NCI-H1694 treated with DMSO at 0.1 percent for 48 hours (cell line): ENCODE measurements around the gene THSD7A.

ENCODE experiments used
- DNase-seq: peaks from one replicate; lab custom pipeline; 2025; lab: John Stamatoyannopoulos, UW

THSD7A gene

GRCh38 chr7:11749629-11750028 is 82.4 kb downstream of the THSD7A start:
- DNase-seq, result no peak

GRCh38 chr7:11748884-11749283 is 83.1 kb downstream of the THSD7A start:
- DNase-seq, result no peak

GRCh38 chr7:11747715-11748485 is 84.1 kb downstream of the THSD7A start:
- DNase-seq, result no peak

GRCh38 chr7:11746591-11746990 is 85.4 kb downstream of the THSD7A start:
- DNase-seq, result no peak

GRCh38 chr7:11743548-11743947 is 88.5 kb downstream of the THSD7A start:
- DNase-seq, result no peak

- no peak for DNase-seq
These were observed 89.0 kb downstream of the THSD7A start for GRCh38 chr7:11743016-11743415.

GRCh38 chr7:11742496-11742895 is 89.5 kb downstream of the THSD7A start:
- no peak for DNase-seq

GRCh38 chr7:11737723-11738122 is 94.3 kb downstream of the THSD7A start:
- DNase-seq, result no peak

- DNase-seq, result no peak
These were observed 99.8 kb downstream of the THSD7A start for GRCh38 chr7:11732207-11732606.

- no peak for DNase-seq
These were observed 101.3 kb downstream of the THSD7A start for GRCh38 chr7:11730725-11731124.

- DNase-seq, result no peak
These were observed 104.1 kb downstream of the THSD7A start for GRCh38 chr7:11727864-11728263.

- DNase-seq, result peak; percentile 30
These were observed 105.2 kb downstream of the THSD7A start for GRCh38 chr7:11726794-11727155.

- peak; percentile 3 for DNase-seq
These were observed 105.8 kb downstream of the THSD7A start for GRCh38 chr7:11726001-11726793.

- peak; percentile 25 for DNase-seq
These were observed 115.8 kb downstream of the THSD7A start for GRCh38 chr7:11716185-11716584.

GRCh38 chr7:11714676-11715075 is 117.3 kb downstream of the THSD7A start:
- no peak for DNase-seq

GRCh38 chr7:11714205-11714604 is 117.8 kb downstream of the THSD7A start:
- DNase-seq, result no peak

GRCh38 chr7:11713352-11713751 is 118.6 kb downstream of the THSD7A start:
- DNase-seq, result no peak

GRCh38 chr7:11710377-11710776 is 121.6 kb downstream of the THSD7A start:
- no peak for DNase-seq

- no peak for DNase-seq
These were observed 122.8 kb downstream of the THSD7A start for GRCh38 chr7:11709196-11709595.

GRCh38 chr7:11707606-11708193 is 124.3 kb downstream of the THSD7A start:
- DNase-seq, result no peak

- DNase-seq, result peak; percentile 26
These were observed 125.1 kb downstream of the THSD7A start for GRCh38 chr7:11706666-11707605.

- DNase-seq, result no peak
These were observed 128.2 kb downstream of the THSD7A start for GRCh38 chr7:11703829-11704228.
